EH (cell line): Measurements from ENCODE around the gene SLC35F2.
"Not testable (repeated sequence)": the region's sequence is repeated elsewhere in the genome, so short reads cannot be mapped to it uniquely, and the experiment has no call there.

Experiments
- DNase-seq: peaks from one replicate; pipeline ENCODE4 v3.0.0-alpha.2; 2015; ENCODE audit warnings: low read depth

SLC35F2 gene, protein sequence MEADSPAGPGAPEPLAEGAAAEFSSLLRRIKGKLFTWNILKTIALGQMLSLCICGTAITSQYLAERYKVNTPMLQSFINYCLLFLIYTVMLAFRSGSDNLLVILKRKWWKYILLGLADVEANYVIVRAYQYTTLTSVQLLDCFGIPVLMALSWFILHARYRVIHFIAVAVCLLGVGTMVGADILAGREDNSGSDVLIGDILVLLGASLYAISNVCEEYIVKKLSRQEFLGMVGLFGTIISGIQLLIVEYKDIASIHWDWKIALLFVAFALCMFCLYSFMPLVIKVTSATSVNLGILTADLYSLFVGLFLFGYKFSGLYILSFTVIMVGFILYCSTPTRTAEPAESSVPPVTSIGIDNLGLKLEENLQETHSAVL

GRCh38 chr11:107858217-107859070 lies at the start of gene SLC35F2:
Gene SLC35F2 (minus strand): TSS chr11:107858787. CDS start chr11:107858767, 20 bp downstream.
- DNase-seq: peak; percentile 63

- no peak for DNase-seq
These were observed 49.6 kb upstream of the SLC35F2 start for GRCh38 chr11:107908211-107908610.

GRCh38 chr11:107898270-107898669 lies 39.7 kb upstream of the SLC35F2 start:
- DNase-seq: peak; percentile 35

DNA sequence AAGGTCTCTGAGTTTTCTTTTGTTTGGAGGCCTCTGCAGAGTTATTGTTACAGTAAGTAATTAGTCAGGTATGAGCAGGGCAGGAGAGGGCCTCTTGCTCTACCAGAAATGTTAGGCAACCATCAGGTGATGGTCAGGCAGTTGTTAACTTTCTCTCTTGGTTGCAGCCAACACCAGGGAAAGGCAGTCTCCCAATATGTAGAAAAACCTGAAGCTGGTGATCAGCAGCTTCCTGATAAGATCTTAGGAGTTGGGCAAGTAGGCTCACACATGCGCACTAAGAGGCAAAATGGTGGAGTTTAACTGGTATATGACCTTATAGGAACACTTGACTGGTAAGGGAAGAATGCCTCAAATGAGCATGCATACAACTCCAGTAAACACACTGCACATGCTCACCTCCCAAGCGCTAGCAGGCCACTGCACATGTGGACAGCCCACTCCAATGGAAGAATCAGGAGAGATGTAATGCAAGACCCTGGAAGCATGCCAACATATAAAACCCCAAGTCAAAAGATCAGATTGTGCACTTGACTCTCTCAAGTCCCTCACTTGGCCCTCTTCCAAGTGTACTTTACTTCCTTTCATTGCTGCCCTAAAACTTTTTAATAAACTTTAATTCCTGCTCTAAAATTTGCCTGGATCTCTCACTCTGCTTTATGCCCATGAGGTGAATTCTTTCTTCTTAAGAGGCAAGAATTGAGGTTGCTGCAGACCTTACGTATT lies 23.7 kb upstream of the SLC35F2 start:
- DNase-seq: no peak

DNA sequence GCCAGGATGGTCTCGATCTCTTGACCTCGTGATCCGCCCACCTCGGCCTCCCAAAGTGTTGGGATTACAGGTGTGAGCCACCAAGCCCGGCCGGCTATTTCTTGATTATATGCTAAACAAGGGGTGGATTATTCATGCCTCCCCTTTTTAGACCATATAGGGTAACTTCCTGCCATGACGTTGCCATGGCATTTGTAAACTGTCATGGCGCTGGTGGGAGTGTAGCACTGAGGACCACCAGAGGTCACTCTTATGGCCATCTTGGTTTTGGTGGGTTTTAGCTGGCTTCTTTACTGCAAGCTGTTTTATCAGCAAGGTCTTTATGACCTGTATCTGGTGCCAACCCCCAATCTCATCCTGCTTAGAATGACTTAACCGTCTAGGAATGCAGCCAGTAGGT lies 22.9 kb upstream of the SLC35F2 start:
- DNase-seq: not testable (repeated sequence)

- no peak for DNase-seq
These were observed 17.6 kb upstream of the SLC35F2 start for GRCh38 chr11:107876141-107876540.

GRCh38 chr11:107864591-107864990 lies 6.0 kb upstream of the SLC35F2 start:
- no peak for DNase-seq

DNA sequence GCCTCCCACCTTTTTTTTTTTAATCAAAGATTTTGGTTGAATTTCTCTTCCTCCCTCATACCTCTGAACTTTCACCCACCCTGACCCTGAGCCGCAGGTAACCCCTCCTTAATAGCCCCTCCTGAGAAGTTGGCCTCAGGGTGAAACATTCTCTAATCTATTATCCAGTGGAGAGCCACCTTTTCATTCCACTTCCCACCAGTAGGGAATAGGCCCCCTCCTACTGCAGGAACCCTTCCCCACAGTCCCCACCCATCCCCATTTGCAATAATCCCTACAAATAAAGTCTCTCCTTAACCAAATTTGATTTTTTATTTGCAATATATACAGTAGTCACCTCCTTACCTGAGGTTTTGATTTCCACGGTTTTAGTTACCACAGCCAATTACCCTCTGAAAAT lies 2.1 kb upstream of the SLC35F2 start:
- DNase-seq: no peak

DNA sequence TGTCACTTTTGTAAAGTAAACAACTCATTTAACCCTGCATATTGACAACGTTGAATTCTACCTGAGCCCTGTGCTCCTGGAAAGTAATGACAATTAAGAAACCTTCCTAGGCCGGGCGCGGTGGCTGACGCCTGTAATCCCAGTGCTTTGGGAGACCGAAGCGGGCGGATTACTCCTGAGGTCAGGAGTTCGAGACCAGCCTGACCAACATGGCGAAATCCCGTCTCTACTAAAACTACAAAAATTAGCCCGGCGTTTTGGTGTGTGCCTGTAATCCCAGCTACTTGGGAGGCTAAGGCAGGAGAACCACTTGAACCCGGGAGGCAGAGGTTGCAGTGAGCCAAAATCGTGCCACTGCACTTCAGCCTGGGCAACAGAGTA lies 1.6 kb upstream of the SLC35F2 start:
- DNase-seq: not testable (repeated sequence)

DNA sequence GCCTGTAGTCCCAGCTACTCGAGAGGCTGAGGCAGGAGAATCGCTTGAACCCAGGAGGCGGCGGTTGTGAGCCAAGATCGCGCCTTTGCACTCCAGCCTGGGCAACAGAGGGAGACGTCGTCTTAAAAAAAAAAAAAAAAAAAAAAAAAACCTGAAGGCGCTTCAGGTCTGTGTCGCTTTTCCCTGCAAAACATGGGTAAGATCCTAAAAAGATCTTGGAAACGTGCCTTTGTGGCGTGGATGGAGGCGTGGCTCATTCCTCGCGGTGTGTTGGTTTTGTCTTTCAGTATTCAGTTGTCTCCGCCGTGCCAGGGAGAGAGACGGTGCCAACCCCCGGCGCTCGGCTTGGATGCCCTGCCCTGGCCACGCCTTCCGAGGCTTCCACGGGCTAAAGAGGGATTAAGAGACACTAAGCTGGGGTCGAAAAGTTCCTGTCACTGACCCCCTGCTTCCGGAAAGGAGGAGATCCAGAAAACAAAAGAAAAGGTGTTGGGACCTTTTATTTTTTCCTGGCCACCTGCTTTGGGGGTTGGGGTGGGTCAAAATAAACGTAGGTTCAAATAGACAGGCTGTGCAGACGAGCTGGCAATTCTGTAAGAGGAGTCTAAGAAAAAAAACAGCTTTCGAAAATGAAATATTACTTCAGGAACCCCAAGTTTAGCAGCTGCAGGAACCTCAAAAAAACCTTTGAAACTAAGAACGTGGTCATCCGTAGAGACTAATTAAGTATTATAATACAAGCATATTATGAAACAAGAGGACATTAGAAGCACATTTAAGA lies 1.1 kb upstream of the SLC35F2 start:
- DNase-seq: peak; percentile 4

DNA sequence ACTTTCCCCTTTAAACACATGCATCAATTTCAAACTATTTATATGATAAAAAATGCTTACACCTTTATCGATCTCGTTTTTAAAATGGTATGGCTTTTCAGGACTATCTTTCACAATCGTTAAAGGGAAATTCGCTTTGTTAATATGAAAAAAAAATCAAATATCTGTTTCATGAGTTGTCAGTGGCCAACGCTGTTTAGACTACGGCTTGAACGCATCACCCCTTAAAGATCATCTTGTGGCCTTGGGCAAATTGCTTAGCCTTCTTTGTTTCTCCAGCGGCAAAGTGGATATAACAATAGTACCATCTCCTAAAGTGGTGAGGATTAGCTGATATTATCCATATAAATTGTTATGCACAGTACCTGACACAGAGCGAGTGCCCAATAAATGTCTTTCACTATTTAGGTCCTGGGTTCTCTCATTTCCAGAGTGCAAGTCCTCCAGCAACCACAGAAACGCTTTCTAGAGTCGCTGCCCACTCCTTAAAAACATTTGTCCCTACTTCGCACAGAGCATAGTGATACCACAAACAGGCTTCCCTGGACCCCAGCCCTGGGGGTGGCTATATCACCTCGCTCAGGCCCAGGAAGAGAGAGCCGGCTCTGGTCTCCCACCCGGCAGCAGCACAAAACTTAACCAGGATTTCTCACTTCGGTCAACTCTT lies 904 bp downstream of the SLC35F2 start:
- peak; percentile 13 for DNase-seq

GRCh38 chr11:107856981-107857517 lies 1.5 kb downstream of the SLC35F2 start:
- DNase-seq: no peak

DNA sequence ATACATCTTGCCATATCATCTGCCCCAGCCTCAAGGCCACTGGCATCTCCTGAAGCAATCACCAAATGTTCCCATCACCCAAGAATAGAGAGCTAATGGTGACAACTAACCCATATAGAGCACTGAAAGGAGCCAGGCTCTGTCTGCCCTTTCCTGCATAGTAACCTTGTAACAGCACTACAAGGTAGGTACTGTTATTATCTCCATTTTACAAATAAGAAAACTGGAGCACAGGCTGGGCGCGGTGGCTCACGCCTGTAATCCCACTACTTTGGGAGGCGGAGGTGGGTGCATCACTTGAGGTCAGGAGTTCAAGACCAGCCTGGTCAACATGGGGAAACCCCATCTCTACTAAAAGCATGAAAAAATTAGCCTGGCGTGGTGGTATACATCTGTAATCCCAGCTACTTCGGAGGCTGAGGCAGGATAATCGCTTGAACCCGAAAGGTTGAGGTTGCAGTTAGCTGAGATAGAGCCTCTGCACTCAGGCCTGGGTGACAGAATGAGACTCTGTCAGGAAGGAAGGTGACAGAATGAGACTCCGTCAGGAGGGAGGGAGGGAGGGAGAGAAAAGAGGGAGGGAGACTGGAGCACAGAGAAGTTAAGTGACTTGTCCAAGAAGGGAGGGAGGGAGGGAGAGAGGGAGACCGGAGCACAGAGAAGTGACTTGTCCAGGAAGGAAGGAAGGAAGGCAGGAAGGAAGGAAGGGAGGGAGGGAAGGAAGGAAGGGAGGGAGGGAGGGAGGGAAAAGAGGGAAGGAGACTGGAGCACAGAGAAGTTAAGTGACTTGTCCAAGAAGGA lies 2.2 kb downstream of the SLC35F2 start:
- no peak for DNase-seq

- DNase-seq: no peak
These were observed 5.5 kb downstream of the SLC35F2 start for GRCh38 chr11:107853070-107853469.

DNA sequence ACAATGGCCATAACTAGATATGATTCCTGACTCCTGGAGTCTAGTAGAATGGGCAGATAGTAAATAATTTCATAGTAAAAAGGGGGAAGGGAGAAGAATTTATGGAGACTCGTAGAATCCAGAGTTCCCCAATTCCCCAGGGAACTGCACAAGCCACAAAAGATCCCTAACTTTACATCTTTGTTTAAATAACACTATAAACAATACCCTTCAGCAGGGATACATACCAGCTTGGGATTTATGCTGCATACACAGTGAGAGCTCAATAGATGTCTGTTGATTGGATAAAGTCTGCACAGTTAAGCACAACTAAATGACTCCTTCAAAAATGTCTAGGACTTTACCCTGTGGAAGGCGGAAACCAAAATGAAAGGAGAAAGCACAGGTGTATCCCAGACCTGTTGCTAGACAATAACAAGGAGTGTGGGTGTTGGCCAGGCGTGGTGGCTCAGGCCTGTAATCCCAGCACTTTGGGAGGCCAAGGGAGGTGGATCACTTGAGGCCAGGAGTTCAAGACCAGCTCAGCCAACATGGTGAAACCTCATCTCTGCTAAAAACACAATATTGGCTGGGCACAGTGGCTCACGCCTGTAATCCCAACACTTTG lies 6.8 kb downstream of the SLC35F2 start:
- DNase-seq: no peak

GRCh38 chr11:107849790-107850189 lies 8.8 kb downstream of the SLC35F2 start:
- no peak for DNase-seq

- no peak for DNase-seq
These were observed 10.2 kb downstream of the SLC35F2 start for GRCh38 chr11:107848345-107848744.

- DNase-seq: no peak
These were observed 11.4 kb downstream of the SLC35F2 start for GRCh38 chr11:107847184-107847583.

- DNase-seq: peak; percentile 45
These were observed 14.5 kb downstream of the SLC35F2 start for GRCh38 chr11:107844041-107844440.
